Measurements from ENCODE around the gene FLT3.

The FLT3 gene

DNA sequence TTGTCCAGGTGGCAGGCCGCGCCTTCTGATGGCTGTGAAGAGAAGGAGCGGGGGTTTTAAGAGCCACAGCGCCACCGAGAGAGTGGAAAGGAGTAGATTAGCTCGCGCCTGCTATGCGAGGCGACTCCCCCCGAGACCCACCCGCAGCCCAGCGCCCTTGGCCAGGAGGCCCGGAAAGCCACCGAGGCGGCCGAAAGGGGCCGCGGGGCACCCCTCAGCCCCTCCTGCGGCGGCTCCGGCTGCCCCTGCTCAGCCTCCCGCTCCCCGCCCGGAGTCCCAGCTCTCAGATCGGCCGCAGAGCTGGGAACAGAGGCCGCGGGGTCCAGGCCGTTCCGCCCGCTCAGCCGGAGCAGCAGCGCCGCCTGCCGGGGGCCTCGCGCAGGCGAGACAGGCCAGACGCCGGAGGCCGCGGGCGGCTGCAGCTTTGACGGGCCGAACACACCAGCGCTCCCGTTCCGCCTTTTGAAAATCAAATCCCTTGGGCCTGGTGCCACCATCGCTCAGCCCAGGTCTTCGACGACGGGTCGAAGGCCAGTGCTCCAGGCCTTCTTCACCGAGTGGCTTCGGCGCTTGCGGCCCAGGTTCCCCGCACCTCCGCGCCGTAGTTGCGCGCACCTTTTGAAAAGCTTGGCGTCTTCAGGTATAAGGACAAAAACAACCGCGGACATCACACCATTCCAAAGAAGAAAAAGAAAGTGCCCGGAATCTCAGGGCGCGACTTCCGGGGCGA is 146.5 kb downstream of the FLT3 start:
- peak; percentile 63 for DNase-seq (ENCODE audit: low read depth)
- peak overlapping the region; percentile 39 for H3K4me3 ChIP-seq (ENCODE audit: low read depth, low read length)
- TF ChIP-seq, protein P1, sequence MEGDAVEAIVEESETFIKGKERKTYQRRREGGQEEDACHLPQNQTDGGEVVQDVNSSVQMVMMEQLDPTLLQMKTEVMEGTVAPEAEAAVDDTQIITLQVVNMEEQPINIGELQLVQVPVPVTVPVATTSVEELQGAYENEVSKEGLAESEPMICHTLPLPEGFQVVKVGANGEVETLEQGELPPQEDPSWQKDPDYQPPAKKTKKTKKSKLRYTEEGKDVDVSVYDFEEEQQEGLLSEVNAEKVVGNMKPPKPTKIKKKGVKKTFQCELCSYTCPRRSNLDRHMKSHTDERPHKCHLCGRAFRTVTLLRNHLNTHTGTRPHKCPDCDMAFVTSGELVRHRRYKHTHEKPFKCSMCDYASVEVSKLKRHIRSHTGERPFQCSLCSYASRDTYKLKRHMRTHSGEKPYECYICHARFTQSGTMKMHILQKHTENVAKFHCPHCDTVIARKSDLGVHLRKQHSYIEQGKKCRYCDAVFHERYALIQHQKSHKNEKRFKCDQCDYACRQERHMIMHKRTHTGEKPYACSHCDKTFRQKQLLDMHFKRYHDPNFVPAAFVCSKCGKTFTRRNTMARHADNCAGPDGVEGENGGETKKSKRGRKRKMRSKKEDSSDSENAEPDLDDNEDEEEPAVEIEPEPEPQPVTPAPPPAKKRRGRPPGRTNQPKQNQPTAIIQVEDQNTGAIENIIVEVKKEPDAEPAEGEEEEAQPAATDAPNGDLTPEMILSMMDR (conservative IDR thresholded peaks at IDR 0.05; ENCODE audit: low read depth, low read length): peak; percentile 53
